GM12874 (cell line): ENCODE measurements around the gene ASPHD2.

Source experiments
- TF ChIP-seq, protein P1 (sequence below): IDR thresholded peaks from 2 replicates; pipeline ENCODE4 v1.5.1; 2011; ENCODE audit warnings: low read depth, mild to moderate bottlenecking, control low read depth, low read length, moderate library complexity; ENCODE audit not compliant: insufficient read depth

ASPHD2 gene

GRCh38 chr22:26417406-26417805 is 11.7 kb upstream of the ASPHD2 start:
- TF ChIP-seq, protein P1, sequence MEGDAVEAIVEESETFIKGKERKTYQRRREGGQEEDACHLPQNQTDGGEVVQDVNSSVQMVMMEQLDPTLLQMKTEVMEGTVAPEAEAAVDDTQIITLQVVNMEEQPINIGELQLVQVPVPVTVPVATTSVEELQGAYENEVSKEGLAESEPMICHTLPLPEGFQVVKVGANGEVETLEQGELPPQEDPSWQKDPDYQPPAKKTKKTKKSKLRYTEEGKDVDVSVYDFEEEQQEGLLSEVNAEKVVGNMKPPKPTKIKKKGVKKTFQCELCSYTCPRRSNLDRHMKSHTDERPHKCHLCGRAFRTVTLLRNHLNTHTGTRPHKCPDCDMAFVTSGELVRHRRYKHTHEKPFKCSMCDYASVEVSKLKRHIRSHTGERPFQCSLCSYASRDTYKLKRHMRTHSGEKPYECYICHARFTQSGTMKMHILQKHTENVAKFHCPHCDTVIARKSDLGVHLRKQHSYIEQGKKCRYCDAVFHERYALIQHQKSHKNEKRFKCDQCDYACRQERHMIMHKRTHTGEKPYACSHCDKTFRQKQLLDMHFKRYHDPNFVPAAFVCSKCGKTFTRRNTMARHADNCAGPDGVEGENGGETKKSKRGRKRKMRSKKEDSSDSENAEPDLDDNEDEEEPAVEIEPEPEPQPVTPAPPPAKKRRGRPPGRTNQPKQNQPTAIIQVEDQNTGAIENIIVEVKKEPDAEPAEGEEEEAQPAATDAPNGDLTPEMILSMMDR, result no peak

DNA sequence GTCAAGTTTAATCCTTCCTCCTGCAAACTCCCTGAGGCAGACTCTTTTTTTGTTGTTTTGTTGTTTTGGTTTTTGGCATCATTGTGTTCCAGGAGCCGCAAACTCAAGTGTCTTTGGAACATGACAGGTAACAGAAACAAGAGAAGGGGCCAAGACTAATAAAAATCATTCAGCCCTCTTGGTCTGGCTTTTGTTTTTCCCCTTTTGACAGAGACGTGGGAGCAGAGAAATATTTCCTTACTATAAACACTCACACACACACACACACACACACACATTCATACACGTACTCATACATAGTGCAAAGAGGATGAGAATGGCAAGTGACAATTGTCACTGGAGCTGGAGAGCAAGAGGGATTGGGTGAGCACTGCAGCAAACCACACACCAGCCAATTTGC is 10.4 kb upstream of the ASPHD2 start:
- TF ChIP-seq, protein P1, result no peak

DNA sequence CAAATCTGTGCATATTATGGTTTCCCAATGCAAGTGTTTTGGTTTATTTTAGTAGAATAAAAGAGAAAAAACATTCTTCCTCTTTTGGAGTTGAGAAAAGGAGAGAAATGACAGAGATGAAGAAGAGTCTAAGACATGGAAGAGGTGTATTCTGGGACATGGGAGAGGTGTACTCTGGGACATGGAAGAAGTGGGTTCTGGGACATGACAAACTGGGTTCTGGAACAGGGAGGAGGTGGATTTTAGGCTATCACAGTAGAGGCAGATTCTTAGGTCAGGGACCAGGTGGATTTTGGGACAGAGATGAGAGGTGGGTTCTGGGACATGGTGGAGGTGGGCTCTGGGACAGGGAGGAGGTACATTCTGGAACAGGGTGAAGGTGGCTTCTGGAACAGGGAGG is 2.1 kb upstream of the ASPHD2 start:
- TF ChIP-seq, protein P1, result no peak

- TF ChIP-seq, protein P1, result no peak
These were observed 612 bp downstream of the ASPHD2 start for GRCh38 chr22:26429458-26430286.

- TF ChIP-seq, protein P1, result no peak
These were observed 1.5 kb downstream of the ASPHD2 start for GRCh38 chr22:26430600-26430999.

DNA sequence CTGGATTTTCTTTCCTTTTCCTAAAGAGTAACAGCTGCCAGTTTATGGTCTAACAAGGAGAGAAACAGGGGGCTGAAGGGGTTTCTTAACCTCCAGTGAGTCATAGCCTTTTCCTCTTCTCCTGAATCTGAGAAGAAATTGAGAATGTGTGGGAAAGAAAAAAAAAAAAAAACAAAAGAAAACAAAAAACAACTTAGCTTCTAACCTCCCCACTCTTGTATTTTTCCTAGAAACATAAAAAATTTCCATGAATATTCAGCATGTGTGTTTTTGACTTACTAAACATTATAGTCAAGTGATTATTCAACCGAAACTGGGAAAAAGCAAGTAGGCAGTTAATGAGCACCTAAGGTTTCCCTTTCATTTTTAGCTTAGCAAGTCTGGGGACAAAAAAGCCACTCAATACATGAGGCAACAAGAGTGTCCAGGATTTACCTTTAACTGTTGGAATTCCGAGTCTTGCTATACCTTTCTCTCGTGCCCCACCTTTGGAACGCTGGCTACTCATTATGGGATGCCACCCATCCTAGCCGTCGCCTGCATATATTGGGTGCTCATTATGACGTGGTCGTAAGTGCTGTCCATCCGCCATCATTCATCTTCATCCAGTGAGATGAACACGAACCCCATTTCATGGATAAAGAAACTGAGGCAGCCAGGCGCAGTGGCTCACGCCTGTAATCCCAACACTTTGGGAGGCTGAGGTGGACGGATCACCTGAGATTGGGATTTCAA is 2.4 kb downstream of the ASPHD2 start:
- TF ChIP-seq, protein P1, result no peak

- TF ChIP-seq, protein P1, result no peak
These were observed 3.7 kb downstream of the ASPHD2 start for GRCh38 chr22:26432619-26433311.
